ENCODE results near the gene PLXDC2.

Gene PLXDC2

GRCh38 chr10:20110125-20111100, 294.2 kb downstream of the PLXDC2 start:
- DNase-seq (ENCODE audit: low read depth in 2 of 2), result no peak

GRCh38 chr10:20114179-20114578, 297.9 kb downstream of the PLXDC2 start:
- no peak for DNase-seq (ENCODE audit: low read depth in 2 of 2)

- DNase-seq (ENCODE audit: low read depth in 2 of 2), result no peak
Observed at GRCh38 chr10:20115894-20116293, 299.7 kb downstream of the PLXDC2 start.

- DNase-seq (ENCODE audit: low read depth in 2 of 2), result no peak
Observed at GRCh38 chr10:20117471-20117870, 301.2 kb downstream of the PLXDC2 start.

- DNase-seq (ENCODE audit: low read depth in 2 of 2), result no peak
Observed at GRCh38 chr10:20118119-20118518, 301.9 kb downstream of the PLXDC2 start.

- no peak for DNase-seq (ENCODE audit: low read depth in 2 of 2)
Observed at GRCh38 chr10:20128811-20129210, 312.6 kb downstream of the PLXDC2 start.

- DNase-seq (ENCODE audit: low read depth in 2 of 2), result no peak
Observed at GRCh38 chr10:20132816-20133215, 316.6 kb downstream of the PLXDC2 start.

- DNase-seq (ENCODE audit: low read depth in 2 of 2), result no peak
Observed at GRCh38 chr10:20133669-20134189, 317.5 kb downstream of the PLXDC2 start.

- DNase-seq (ENCODE audit: low read depth in 2 of 2), result no peak
Observed at GRCh38 chr10:20142311-20142710, 326.1 kb downstream of the PLXDC2 start.

GRCh38 chr10:20144268-20144667, 328.0 kb downstream of the PLXDC2 start:
- no peak for DNase-seq (ENCODE audit: low read depth in 2 of 2)

- DNase-seq (ENCODE audit: low read depth in 2 of 2), result no peak
Observed at GRCh38 chr10:20146004-20146403, 329.8 kb downstream of the PLXDC2 start.

GRCh38 chr10:20147684-20148083, 331.5 kb downstream of the PLXDC2 start:
- no peak for DNase-seq (ENCODE audit: low read depth in 2 of 2)

- no peak for DNase-seq (ENCODE audit: low read depth in 2 of 2)
Observed at GRCh38 chr10:20156511-20156910, 340.3 kb downstream of the PLXDC2 start.

GRCh38 chr10:20157314-20157713, 341.1 kb downstream of the PLXDC2 start:
- DNase-seq (ENCODE audit: low read depth in 2 of 2), result no peak

- no peak for DNase-seq (ENCODE audit: low read depth in 2 of 2)
Observed at GRCh38 chr10:20158086-20158485, 341.9 kb downstream of the PLXDC2 start.

- no peak for DNase-seq (ENCODE audit: low read depth in 2 of 2)
Observed at GRCh38 chr10:20162123-20162522, 345.9 kb downstream of the PLXDC2 start.

- DNase-seq (ENCODE audit: low read depth in 2 of 2), result no peak
Observed at GRCh38 chr10:20166096-20166675, 350.0 kb downstream of the PLXDC2 start.

- no peak for DNase-seq (ENCODE audit: low read depth in 2 of 2)
Observed at GRCh38 chr10:20170661-20171060, 354.4 kb downstream of the PLXDC2 start.

GRCh38 chr10:20173046-20173445, 356.8 kb downstream of the PLXDC2 start:
- DNase-seq (ENCODE audit: low read depth in 2 of 2), result no peak

GRCh38 chr10:20175719-20176118, 359.5 kb downstream of the PLXDC2 start:
- no peak for DNase-seq (ENCODE audit: low read depth in 2 of 2)

- no peak for DNase-seq (ENCODE audit: low read depth in 2 of 2)
Observed at GRCh38 chr10:20180766-20181165, 364.5 kb downstream of the PLXDC2 start.

- no peak for DNase-seq (ENCODE audit: low read depth in 2 of 2)
Observed at GRCh38 chr10:20181434-20181833, 365.2 kb downstream of the PLXDC2 start.

- no peak for DNase-seq (ENCODE audit: low read depth in 2 of 2)
Observed at GRCh38 chr10:20185116-20185515, 368.9 kb downstream of the PLXDC2 start.

Measured in stimulated activated CD8-positive, alpha-beta memory T cell treated with anti-CD3 and anti-CD28 coated beads, Interleukin-7, amount 100 ng/mL, for 4 hours (primary cell).